Left ventricle myocardium inferior (tissue), 1 donor: ENCODE measurements around the gene HLA-DQB1. TPM values are rescaled to one million over a fixed set of nuclear protein-coding genes. Genes with fewer than 3 reads are reported as not detected.

Experiments used
- DNase-seq: peaks from one replicate; pipeline ENCODE4 v3.0.0-alpha.2; 2020
- H3K27ac ChIP-seq: fragments of 200-600 bp; replicated peaks from 2 replicates; pipeline ENCODE4 v1.8.0; 2021
- H3K27me3 ChIP-seq: fragments of 200-600 bp; 2 replicates; pipeline ENCODE4 v1.8.0; 2021; ENCODE audit warnings: low read depth
- H3K36me3 ChIP-seq: fragments of 200-600 bp; 2 replicates; pipeline ENCODE4 v1.8.0; 2021
- H3K4me1 ChIP-seq: fragments of 200-600 bp; 2 replicates; pipeline ENCODE4 v1.8.0; 2021
- H3K4me3 ChIP-seq: fragments of 200-600 bp; 2 replicates; pipeline ENCODE4 v1.8.0; 2021; ENCODE audit warnings: mild to moderate bottlenecking, moderate library complexity
- H3K9me3 ChIP-seq: fragments of 200-600 bp; replicated peaks from 2 replicates; pipeline ENCODE4 v1.8.0; 2021
- intact Hi-C: fragments of 100-400 bp; cut with micrococcal nuclease; formaldehyde crosslinking; loops from one replicate; pipeline ENCODE4 v1.11.0; 2022
- total RNA-seq: library from RNA; stranded (reverse); fragmentation: NEBNext Ultra II Directional; extraction: Animal tissue kit (Norgen Biotek cat#: 25700); gene quantifications from one replicate; pipeline ENCODE4 v1.2.1, GENCODE V29; 2021
- TF ChIP-seq, protein P1 (sequence below): fragments of 200-600 bp; IDR thresholded peaks from 2 replicates; pipeline ENCODE4 v1.8.0; 2021; ENCODE audit warnings: antibody characterized with exemption, mild to moderate bottlenecking, borderline replicate concordance
- donor health status: DM: no; HTN: yes; CAD: no; lungs with severe emphysema.

HLA-DQB1 gene
- total RNA-seq, 1 donor from 2014 or later = 2.0 TPM

DNA sequence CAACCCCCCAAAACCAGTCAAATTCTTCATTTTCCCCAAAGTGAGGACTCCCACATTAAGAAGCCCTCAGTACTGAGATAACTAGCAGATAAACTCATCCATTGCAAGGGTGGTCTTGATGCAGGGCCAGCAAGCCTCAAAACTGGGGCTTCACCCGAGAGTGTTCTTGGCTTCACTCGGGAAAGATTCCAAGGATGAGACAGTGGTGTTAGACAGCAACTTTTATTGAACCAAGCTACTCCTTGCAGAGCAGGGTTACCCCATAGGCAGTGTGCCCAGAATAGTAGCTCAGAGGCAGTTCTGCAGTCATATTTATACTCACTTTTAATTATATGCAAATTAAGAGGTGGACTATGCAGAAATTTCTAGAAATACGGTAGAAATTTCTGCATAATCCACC, 45.1 kb downstream of the HLA-DQB1 start:
- intact Hi-C loops = no loop called here
- H3K9me3 ChIP-seq = peaks cover 12% of the 10 kb centered on the region
- H3K4me3 ChIP-seq = no peak overlapping the region
- no peak for DNase-seq
- TF ChIP-seq, protein P1, sequence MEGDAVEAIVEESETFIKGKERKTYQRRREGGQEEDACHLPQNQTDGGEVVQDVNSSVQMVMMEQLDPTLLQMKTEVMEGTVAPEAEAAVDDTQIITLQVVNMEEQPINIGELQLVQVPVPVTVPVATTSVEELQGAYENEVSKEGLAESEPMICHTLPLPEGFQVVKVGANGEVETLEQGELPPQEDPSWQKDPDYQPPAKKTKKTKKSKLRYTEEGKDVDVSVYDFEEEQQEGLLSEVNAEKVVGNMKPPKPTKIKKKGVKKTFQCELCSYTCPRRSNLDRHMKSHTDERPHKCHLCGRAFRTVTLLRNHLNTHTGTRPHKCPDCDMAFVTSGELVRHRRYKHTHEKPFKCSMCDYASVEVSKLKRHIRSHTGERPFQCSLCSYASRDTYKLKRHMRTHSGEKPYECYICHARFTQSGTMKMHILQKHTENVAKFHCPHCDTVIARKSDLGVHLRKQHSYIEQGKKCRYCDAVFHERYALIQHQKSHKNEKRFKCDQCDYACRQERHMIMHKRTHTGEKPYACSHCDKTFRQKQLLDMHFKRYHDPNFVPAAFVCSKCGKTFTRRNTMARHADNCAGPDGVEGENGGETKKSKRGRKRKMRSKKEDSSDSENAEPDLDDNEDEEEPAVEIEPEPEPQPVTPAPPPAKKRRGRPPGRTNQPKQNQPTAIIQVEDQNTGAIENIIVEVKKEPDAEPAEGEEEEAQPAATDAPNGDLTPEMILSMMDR = no peak
- H3K4me1 ChIP-seq = no peaks in the 10 kb centered on the region
- no peak overlapping the region for H3K27ac ChIP-seq
- no peaks in the 10 kb centered on the region for H3K27me3 ChIP-seq
- no peaks in the 10 kb centered on the region for H3K36me3 ChIP-seq

DNA sequence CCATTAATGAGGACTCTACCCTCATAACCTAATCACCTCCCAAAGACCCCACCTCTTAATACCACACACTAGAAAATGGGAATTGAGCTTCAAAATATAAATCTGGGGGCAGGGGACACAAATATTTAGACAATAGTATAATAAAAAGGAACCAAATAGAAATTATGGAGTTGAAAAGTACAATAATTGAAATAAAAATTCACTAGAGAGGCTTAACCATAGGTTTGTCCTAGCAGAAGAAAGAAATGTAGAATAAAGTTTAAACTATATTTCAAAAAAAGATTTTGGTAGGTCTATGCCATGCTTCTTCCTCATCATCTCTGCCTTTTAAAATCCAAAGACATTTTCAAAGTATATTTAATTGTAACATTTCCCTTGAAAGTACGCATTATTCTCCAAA, 48.7 kb downstream of the HLA-DQB1 start:
- intact Hi-C loops = no loop called here
- TF ChIP-seq, protein P1 = no peak

DNA sequence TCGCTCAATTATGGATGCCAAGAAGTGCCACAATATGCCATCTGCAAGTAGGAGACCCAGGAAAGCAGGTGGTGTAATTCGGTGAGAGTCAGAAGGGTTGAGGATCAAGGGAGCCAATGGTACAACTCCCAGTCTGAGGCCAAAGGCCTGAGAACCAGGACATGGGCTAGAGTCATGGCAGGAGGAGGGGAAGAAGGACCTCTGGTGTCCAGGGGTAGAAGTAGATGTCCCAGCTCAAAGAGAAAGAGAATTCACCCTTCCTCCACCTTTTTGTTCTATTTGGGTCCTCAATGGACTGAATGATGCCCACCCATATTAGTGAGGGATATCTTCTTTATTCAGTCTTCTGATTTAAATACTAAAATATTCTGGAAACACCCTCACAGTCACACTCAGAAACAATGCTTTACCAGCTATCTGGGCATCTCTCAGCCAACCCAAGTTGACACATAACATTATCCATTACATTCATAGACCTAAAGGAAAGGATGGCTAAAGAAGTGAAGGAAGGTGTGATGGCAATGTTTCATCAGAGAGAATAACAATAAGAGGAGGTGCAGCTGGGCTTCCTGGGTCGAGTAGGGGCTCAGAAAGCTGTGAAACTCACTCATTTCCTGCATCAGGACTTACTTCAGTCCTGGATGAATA, 50.4 kb downstream of the HLA-DQB1 start:
- peaks cover 4% of the 10 kb centered on the region for H3K27me3 ChIP-seq
- TF ChIP-seq, protein P1 = no peak
- H3K27ac ChIP-seq = no peak overlapping the region
- intact Hi-C loops = no loop called here
- no peaks in the 10 kb centered on the region for H3K36me3 ChIP-seq
- no peak for DNase-seq
- H3K4me3 ChIP-seq = no peak overlapping the region
- no peaks in the 10 kb centered on the region for H3K4me1 ChIP-seq
- H3K9me3 ChIP-seq = peaks cover 12% of the 10 kb centered on the region

More for the DNA sequence above, 48.7 kb downstream of the HLA-DQB1 start:
- Histone ChIP-seq H3K4me3 (no peak overlapping the region), H3K36me3 (no peaks in the 10 kb centered on the region), H3K9me3 (peaks cover 12% of the 10 kb centered on the region), H3K27me3 (peaks cover 4% of the 10 kb centered on the region), H3K27ac (no peak overlapping the region), H3K4me1 (no peaks in the 10 kb centered on the region)
- no peak for DNase-seq

DNA sequence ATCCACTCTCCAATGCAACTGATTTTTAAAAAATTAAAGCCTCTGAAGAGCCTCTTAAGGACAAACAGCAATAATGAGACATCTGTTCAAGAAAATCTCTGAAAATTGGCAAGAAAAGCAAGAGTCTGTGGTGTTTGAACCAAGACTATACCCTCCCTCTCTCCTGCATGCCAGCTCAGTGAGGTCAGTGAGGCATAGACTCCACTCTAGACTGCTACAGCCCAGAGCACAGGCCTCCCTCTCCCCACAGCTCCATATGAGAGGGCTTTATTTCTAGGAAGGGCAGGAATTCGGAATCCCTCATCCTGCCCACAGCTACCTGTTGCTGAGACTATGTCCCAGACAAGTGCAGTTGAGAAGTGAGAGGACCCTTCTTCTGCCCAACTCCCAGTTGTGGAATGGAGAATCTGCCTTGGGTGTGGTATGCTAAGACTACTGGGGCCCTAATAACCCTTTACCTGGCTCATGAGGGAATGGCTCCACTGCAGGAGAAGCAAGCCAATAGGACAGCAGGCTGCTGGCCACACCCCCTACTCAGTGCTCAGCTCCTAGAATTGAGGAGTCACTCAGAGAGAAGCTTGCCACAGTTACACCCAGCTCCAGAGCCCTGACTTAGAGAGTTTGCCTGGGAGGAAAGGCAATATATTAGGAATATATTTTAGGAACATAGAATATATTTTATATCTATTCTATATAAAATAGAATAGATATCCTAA, 51.9 kb downstream of the HLA-DQB1 start:
- TF ChIP-seq, protein P1 = no peak
- Histone ChIP-seq H3K9me3 (peaks cover 12% of the 10 kb centered on the region), H3K27ac (no peak overlapping the region), H3K4me3 (no peak overlapping the region), H3K36me3 (no peaks in the 10 kb centered on the region), H3K4me1 (no peaks in the 10 kb centered on the region), H3K27me3 (peaks cover 4% of the 10 kb centered on the region)
- intact Hi-C loops = no loop called here
- DNase-seq = no peak

DNA sequence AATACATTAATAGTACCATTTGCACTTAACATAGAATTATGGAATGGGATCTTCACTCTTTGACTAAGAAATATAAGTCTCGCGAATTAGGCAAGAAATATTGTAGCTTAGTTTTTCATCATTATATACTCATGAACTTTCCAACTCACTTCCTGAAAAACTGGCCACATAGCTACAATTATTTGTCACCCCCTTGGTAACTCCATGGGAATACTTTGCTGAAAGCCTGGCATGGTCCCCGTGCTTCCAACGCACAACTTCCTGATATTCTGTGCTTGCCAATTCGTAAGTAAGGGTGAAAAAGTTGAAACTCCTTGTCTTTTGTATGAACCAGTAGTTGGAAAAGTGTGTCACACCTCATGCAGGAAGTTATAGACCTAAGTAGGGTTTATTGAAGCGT, 53.0 kb downstream of the HLA-DQB1 start:
- no peak overlapping the region for H3K4me3 ChIP-seq
- H3K36me3 ChIP-seq = no peaks in the 10 kb centered on the region
- no peak overlapping the region for H3K27ac ChIP-seq
- peaks cover 4% of the 10 kb centered on the region for H3K27me3 ChIP-seq
- no peak for DNase-seq
- H3K4me1 ChIP-seq = no peaks in the 10 kb centered on the region
- H3K9me3 ChIP-seq = peaks cover 10% of the 10 kb centered on the region
- intact Hi-C loops = no loop called here
- TF ChIP-seq, protein P1 = no peak
